Activated T-cell treated with anti-CD3 and anti-CD28 coated beads, Interleukin-2, amount 50 U/mL, for 24 hours (primary cell): ENCODE measurements around the gene GALNT5.

Source experiments
- DNase-seq: peaks from one replicate; pipeline ENCODE4 v3.0.0-alpha.2; 2020
- H3K27ac Mint-ChIP-seq: 2 replicates; pipeline ENCODE4 v1.8.0; 2020; ENCODE audit warnings: mild to moderate bottlenecking, mixed read lengths
- H3K27me3 Mint-ChIP-seq: 2 replicates; pipeline ENCODE4 v1.8.0; 2020; ENCODE audit warnings: mixed read lengths
- H3K36me3 Mint-ChIP-seq: 2 replicates; pipeline ENCODE4 v1.8.0; 2020; ENCODE audit warnings: low read depth, mixed read lengths
- H3K4me1 Mint-ChIP-seq: 2 replicates; pipeline ENCODE4 v1.8.0; 2020; ENCODE audit warnings: low read depth, mixed read lengths
- H3K4me3 Mint-ChIP-seq: 2 replicates; pipeline ENCODE4 v1.8.0; 2020; ENCODE audit warnings: mild to moderate bottlenecking, moderate library complexity, mixed read lengths
- H3K9me3 Mint-ChIP-seq: 2 replicates; pipeline ENCODE4 v1.8.0; 2020; ENCODE audit warnings: mixed read lengths

GALNT5 gene

DNA sequence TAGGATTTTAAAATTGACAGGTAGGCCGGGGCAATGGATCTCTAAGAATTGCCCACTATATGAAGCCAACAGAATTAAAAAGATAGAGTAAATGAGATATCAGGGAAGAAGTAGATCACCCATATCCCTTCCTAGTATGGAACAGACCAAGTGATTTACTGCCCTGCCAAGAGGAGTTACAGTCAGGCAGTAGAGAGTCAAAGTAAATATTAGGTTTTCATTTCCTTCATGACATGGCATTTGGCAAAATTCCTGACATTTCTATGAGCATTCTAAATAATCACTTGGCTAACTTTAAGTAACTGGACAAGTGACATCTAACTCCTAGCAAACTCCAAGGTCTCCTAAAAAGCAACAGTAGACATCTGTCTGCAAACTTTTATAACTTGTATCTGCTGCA is 33.5 kb downstream of the GALNT5 start:
- DNase-seq, result no peak
- H3K9me3 Mint-ChIP-seq, result no peaks in the 10 kb centered on the region
- no peaks in the 10 kb centered on the region for H3K36me3 Mint-ChIP-seq
- no peak overlapping the region for H3K4me3 Mint-ChIP-seq
- no peaks in the 10 kb centered on the region for H3K4me1 Mint-ChIP-seq
- H3K27me3 Mint-ChIP-seq, result no peaks in the 10 kb centered on the region
- no peak overlapping the region for H3K27ac Mint-ChIP-seq

DNA sequence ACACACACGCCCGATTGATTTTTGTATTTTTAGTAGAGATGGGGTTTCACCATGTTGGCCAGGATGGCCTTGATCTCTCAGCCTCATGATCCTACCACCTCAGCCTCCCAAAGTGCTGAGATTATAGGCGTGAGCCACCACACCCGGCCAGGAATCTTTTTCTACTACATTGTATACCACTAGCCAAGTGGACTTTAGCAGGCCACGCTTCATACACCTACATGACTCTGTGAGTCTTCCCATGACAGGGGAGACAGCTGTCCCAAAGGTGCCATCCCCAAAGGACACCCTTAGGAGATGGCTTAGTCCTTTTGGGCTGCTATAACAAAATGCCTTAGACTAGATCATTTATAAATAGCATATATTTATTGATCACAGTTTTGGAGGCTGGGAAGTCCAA is 35.3 kb downstream of the GALNT5 start:
- H3K4me3 Mint-ChIP-seq, result no peak overlapping the region
- H3K36me3 Mint-ChIP-seq, result no peaks in the 10 kb centered on the region
- H3K9me3 Mint-ChIP-seq, result no peaks in the 10 kb centered on the region
- peaks cover 4% of the 10 kb centered on the region for H3K27me3 Mint-ChIP-seq
- H3K4me1 Mint-ChIP-seq, result no peaks in the 10 kb centered on the region
- no peak overlapping the region for H3K27ac Mint-ChIP-seq
- DNase-seq, result no peak

DNA sequence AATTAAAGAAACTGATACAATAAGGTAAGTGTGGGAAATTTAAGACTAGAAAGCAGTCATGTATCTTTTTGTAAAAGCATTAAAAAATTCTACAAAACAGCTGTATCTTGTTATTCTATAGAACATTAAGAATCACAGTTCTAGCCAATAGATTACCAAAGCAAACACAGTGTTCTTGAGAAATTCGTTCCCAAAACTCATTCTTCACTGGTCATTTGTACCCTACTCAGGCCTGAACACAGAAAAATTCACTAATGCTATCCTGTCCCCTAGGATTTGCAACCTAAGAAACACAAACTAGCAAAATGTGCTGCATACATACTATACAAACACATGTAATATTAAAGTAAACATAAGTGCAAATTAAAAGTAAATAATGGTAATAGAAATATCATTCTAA is 39.0 kb downstream of the GALNT5 start:
- DNase-seq, result no peak
- Mint-ChIP-seq H3K4me3 (no peak overlapping the region), H3K9me3 (no peaks in the 10 kb centered on the region), H3K36me3 (no peaks in the 10 kb centered on the region), H3K27ac (no peak overlapping the region), H3K4me1 (no peaks in the 10 kb centered on the region), H3K27me3 (peaks cover 8% of the 10 kb centered on the region)

DNA sequence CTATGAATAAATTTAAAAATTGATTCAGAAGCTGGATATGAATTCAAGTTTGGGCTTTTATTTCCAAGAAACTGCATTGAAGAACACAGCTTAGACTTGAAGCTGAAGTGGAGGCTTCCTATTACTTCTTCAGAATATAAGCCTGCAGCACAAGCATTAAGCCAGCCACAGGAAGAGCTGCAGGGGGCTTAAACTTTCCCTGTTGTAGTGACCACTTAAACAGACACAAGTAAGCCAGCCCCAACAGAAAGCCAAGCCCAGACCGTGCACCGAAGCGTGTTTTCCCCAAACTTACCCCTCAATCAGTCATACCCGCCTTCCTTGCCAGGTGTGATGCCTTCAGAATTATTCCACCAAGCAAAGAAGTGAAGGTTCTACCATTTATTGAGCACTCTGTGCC is 39.5 kb downstream of the GALNT5 start:
- Mint-ChIP-seq H3K27me3 (peaks cover 8% of the 10 kb centered on the region), H3K27ac (no peak overlapping the region), H3K4me1 (no peaks in the 10 kb centered on the region), H3K9me3 (no peaks in the 10 kb centered on the region), H3K36me3 (no peaks in the 10 kb centered on the region), H3K4me3 (no peak overlapping the region)
- no peak for DNase-seq

DNA sequence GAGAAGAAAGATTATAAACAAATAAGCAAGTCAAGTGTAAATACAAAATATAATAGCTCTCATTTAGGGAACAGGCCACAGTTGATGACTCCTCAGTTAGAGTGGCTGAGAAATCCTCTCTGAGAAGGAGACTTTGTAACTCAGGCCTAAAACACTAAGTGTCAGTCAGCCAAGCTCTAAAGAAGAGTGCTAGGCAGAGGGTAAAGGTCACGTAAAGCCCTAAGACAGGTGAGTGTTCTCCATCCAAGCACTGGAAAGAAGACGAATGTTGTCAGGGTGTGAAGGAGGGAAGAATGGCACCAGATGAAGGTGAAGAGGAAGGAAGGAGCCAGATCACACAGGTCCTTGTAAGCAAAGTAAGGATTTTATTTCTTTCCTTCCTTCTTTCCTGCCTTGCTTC is 43.8 kb downstream of the GALNT5 start:
- no peak for DNase-seq
- Mint-ChIP-seq H3K4me1 (peaks cover 14% of the 10 kb centered on the region), H3K27ac (no peak overlapping the region), H3K27me3 (peaks cover 8% of the 10 kb centered on the region), H3K9me3 (no peaks in the 10 kb centered on the region), H3K4me3 (no peak overlapping the region), H3K36me3 (no peaks in the 10 kb centered on the region)

DNA sequence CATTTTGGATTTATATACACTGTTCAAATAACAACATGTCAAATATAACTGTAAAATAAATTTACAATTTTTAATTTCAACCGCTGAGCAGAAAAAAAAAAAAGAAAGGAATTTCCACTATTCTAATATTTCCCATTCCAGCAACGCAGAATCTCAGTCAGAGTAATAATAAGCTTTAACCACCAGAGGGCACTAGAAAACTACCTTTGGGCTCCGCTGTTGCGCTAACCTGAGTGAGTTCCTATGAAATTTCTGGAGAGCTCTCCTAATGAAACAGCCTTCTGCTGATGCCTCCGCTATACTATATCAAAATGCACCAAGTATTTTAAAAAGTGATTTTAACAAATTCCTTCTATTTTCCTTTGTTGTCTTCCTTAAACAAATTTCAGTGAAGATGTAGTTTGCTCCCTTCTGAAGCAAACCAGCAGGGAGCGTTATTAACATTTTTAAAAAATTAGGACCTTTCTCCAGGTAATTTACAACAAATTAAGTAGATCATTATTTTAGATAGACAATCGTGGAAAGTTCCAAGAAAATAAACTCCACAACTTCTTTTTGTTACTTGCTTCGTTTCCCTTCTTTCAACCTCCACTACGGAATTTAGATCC is 45.1 kb downstream of the GALNT5 start:
- DNase-seq, result no peak
- Mint-ChIP-seq H3K27ac (no peak overlapping the region), H3K4me3 (no peak overlapping the region), H3K4me1 (peaks cover 27% of the 10 kb centered on the region), H3K27me3 (peaks cover 5% of the 10 kb centered on the region), H3K36me3 (no peaks in the 10 kb centered on the region), H3K9me3 (no peaks in the 10 kb centered on the region)

DNA sequence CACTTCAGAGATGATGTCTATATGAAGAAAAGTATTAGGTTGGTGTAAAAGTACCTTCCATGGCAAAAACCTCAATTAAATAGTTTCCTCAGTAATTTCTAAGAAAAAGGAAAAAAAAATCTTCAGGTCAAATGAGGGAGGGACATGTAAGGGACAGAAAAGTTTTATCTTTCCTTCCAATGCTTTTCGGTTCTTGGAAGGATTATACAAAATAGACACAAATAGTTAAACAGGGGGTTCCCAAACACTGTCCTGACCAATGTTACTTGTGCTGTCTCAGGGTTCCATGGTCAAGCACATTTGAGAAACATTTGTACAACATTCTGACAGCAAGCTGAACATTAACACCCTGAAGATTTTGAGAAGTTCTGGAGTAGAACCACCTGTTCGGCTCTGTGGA is 46.1 kb downstream of the GALNT5 start:
- Mint-ChIP-seq H3K27me3 (peaks cover 2% of the 10 kb centered on the region), H3K27ac (no peak overlapping the region), H3K36me3 (no peaks in the 10 kb centered on the region), H3K4me1 (peaks cover 33% of the 10 kb centered on the region), H3K9me3 (no peaks in the 10 kb centered on the region), H3K4me3 (no peak overlapping the region)
- DNase-seq, result no peak

DNA sequence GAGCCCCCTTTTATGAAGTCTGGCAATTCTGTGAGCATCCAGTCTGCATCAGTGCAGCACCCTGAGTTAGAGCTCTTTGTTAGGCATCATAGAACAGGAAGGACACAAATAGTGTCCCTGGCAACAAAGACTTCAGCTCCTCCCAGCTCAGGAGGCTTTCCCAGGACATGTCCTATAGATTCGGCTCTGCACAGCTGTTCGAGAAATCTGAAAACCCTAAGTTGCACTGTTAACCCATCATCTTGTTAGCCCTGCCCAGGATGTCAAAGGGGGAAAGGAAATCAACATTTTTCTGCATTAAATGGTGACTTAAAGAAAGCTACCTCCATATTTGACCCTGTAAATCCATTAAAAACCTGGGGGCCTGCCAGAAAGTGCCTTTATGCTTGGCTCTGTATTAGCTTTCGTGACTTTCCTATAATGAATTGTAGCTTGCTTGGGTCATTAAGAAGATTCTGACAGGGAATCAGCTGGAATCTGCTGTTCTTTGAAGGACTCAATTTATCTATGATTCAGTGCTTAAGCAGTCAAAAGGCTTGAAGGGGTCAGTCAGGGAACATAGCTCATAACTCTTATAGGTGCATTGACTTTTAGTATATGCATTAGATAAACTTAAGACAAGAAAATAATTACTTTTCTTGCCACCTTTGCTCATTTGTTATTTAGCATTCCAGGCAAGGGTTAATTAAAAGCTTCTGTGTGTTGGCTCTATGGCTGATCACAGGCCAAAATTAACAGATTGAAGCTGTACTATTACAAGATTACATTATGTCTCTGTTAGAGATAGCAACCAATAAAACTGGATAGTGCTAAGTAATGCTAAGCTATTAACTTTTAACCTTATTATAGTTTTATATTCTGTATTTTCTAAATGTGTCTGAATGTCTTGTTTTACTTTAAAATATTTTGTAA is 47.6 kb downstream of the GALNT5 start:
- H3K9me3 Mint-ChIP-seq, result no peaks in the 10 kb centered on the region
- peaks cover 2% of the 10 kb centered on the region for H3K27me3 Mint-ChIP-seq
- H3K4me1 Mint-ChIP-seq, result peaks cover 38% of the 10 kb centered on the region
- no peaks in the 10 kb centered on the region for H3K36me3 Mint-ChIP-seq
- H3K27ac Mint-ChIP-seq, result no peak overlapping the region
- DNase-seq, result no peak
- H3K4me3 Mint-ChIP-seq, result no peak overlapping the region

DNA sequence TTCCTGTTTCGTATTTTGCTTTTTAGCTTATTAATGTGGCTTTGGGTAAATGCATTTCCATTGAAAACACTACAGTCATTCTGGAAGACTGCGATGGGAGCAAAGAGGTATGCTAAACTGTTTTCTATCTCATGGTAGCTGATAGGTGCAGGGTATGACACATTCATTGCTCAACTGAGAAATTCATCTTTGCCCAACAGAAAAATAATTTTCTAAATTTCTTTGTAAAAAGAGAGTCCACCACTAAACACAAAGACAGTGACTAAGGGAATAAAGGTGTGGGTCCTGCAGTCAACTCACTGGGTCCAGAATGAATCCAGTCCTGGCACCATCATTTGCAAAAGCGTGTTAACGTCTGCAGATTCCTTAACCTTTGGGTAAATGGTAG is 48.2 kb downstream of the GALNT5 start:
- DNase-seq, result no peak
- H3K4me3 Mint-ChIP-seq, result no peak overlapping the region
- H3K27ac Mint-ChIP-seq, result no peak overlapping the region
- H3K27me3 Mint-ChIP-seq, result peaks cover 2% of the 10 kb centered on the region
- no peaks in the 10 kb centered on the region for H3K36me3 Mint-ChIP-seq
- H3K4me1 Mint-ChIP-seq, result peaks cover 39% of the 10 kb centered on the region
- no peaks in the 10 kb centered on the region for H3K9me3 Mint-ChIP-seq

DNA sequence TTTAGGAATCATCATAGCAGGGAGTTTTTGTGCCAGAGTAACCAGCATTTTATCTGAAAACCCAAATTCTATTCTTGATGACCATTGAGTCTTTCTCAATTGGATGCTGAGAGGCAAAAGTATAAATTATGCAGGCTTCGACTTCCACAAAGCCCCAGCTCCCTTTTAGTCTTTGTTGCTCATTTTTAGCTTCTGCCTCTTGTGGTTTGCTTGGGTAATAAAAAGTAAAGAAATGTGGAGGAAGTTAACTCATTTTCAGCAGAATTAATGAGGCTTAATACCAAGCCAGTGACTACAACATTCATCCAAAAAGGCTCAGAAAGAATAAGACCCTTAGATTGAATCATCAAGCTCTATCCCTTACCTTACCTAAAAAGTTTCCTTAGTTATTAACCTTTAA is 49.5 kb downstream of the GALNT5 start:
- DNase-seq, result no peak
- Mint-ChIP-seq H3K27ac (no peak overlapping the region), H3K36me3 (no peaks in the 10 kb centered on the region), H3K4me1 (peaks cover 45% of the 10 kb centered on the region), H3K4me3 (no peak overlapping the region), H3K9me3 (no peaks in the 10 kb centered on the region), H3K27me3 (peaks cover 2% of the 10 kb centered on the region)

DNA sequence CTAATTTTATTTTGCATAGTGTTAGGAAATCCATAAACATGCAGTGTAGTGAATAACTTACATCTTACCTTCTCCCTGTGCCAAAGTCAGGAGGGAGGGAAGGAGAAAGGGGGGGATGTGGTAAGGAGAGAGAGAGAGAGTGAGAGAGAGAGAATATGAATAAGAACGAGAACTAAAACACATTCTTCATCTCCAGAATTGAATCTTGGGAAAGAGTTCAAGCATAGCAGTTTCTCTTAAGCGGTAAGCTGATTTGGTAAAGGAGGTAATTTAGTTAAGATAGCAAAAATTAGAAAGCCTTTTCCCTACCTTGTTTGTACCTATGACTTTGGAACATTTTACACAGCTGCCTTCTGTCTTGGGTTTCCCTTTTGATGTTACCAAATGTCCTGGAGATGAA is 52.4 kb downstream of the GALNT5 start:
- H3K9me3 Mint-ChIP-seq, result no peaks in the 10 kb centered on the region
- no peaks in the 10 kb centered on the region for H3K36me3 Mint-ChIP-seq
- no peak overlapping the region for H3K27ac Mint-ChIP-seq
- DNase-seq, result no peak
- H3K4me3 Mint-ChIP-seq, result no peak overlapping the region
- peaks cover 2% of the 10 kb centered on the region for H3K27me3 Mint-ChIP-seq
- H3K4me1 Mint-ChIP-seq, result peaks cover 56% of the 10 kb centered on the region

DNA sequence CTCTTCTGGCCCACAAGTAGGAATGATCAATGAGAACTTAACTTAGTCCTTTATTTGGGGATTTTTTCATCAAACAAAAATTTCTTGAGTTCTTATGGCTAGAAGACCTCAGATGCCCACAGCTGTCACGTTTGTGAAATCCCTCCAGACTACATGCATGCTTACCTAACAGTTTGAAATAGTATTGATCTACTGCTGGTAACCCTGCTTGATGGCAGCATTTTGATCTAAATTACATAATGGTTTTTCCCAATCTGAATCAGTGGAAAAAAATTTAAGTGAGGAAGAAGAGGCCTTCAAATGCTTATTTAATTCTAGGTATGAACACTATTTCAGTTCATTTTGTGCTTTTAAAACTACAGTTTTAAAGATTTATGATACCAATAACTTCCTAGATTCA is 54.2 kb downstream of the GALNT5 start:
- Mint-ChIP-seq H3K27ac (no peak overlapping the region), H3K27me3 (peaks cover 2% of the 10 kb centered on the region)

DNA sequence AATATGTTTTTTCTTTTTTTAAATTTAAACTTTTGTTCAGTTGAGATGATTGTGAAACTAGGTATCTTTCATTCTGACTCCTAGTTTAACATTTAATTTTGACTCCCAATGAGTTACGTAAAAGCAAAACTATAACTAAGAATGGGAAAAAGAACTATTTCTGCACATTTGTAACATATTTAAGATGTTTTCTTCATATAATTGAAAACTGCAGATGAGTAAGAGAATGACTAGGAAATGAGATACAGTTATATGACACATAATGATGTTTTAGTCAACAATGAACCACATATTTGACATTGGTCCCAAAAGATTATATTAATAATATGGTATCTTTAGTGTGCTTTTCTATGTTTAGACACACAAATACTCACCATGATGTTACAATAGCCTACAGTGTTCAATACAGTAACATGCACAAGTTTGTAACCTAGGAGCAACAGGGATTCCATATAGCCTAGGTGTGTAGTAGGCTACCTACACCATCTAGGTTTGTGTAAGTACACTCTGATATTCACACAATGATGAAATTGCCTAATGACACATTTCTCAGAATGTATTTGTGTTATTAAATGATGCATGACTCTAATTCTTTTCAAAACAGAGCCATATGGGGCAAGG is 55.5 kb downstream of the GALNT5 start:
- Mint-ChIP-seq H3K9me3 (no peaks in the 10 kb centered on the region), H3K4me3 (no peak overlapping the region), H3K4me1 (peaks cover 41% of the 10 kb centered on the region), H3K27ac (peak overlapping the region; percentile 44), H3K27me3 (peaks cover 2% of the 10 kb centered on the region), H3K36me3 (no peaks in the 10 kb centered on the region)
- no peak for DNase-seq

More for the DNA sequence above, 54.2 kb downstream of the GALNT5 start:
- DNase-seq, result no peak
- Mint-ChIP-seq H3K9me3 (no peaks in the 10 kb centered on the region), H3K36me3 (no peaks in the 10 kb centered on the region), H3K4me3 (no peak overlapping the region), H3K4me1 (peaks cover 54% of the 10 kb centered on the region)

DNA sequence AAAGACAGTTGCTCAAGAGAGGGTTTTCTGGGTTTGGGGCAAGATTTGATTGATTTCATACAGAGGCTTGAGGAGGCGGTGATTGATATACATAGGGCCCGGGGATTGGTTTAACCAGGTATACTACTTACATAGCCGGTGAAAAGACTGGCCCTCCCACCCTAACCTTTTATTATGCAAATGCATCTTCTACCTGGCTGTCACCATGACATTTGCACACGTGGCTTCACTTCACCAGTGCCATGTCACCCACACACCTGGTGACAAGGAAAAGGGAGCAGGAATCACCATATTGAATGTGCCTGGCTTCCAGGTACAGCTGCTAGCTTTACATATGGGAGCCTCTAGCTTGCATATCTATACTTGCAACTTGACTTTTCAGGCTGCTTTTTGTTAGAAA is 58.4 kb downstream of the GALNT5 start:
- Mint-ChIP-seq H3K27ac (no peak overlapping the region), H3K4me1 (peaks cover 37% of the 10 kb centered on the region), H3K4me3 (no peak overlapping the region), H3K36me3 (peaks cover 1% of the 10 kb centered on the region), H3K27me3 (no peaks in the 10 kb centered on the region), H3K9me3 (no peaks in the 10 kb centered on the region)
- DNase-seq, result no peak

DNA sequence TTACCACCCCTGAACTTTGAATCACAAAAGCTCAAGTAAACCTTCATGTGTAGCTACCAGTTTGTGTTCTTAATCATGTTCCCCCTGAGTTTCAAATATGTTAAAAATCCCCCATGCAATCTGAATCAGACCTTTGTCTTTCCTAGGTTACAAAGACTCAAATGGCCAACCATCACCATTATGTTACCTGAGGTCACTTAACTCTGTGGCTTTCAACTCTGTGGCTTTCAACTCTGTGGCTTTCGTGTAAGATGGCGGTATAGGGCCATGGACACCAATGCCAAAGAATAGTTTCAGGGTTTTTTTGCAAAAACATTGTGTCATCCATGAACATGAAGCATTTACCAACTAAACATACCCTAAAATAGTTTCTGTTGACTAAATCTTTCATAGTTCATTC is 61.4 kb downstream of the GALNT5 start:
- Mint-ChIP-seq H3K4me3 (no peak overlapping the region), H3K36me3 (peaks cover 9% of the 10 kb centered on the region), H3K4me1 (peaks cover 19% of the 10 kb centered on the region), H3K27ac (no peak overlapping the region), H3K9me3 (no peaks in the 10 kb centered on the region), H3K27me3 (no peaks in the 10 kb centered on the region)
- no peak for DNase-seq
